A549 (cell line): ENCODE results near the gene ARL2BP. TPM values are rescaled to one million over a fixed set of nuclear protein-coding genes. Genes with fewer than 3 reads are reported as not detected.

Experiments
- ATAC-seq, 2 experiments: fragments of 200-7000 bp in 1 of 2; fragments of >200 bp in 1 of 2; cut with Nextera tagmentation in 1 of 2; cut with Tn5 transposase in 1 of 2; 3 replicates each; pipeline versions ENCODE4 v1.8.0 to v1.9.1; 2018 to 2020; ENCODE audit warnings: mild to moderate bottlenecking in 1 of 2, moderate library complexity in 1 of 2
- CTCF ChIA-PET: fragments of 300-600 bp; sonication (Branson Sonifier 250); formaldehyde crosslinking; extraction: SDS; loops from one replicate; lab custom pipeline; 2021; ENCODE audit warnings: antibody characterized with exemption, inconsistent platforms; lab: Yijun Ruan, JAX
- POLR2A ChIA-PET: fragments of 350-600 bp; formaldehyde crosslinking; extraction: SDS; loops from one replicate; lab custom pipeline; 2021; ENCODE audit warnings: antibody characterized with exemption, inconsistent platforms; lab: Yijun Ruan, JAX
- DNase-seq, 2 experiments: peaks; one replicate each; pipeline versions ENCODE4 v3.0.0 to v3.0.0-alpha.2; 2011 to 2016; ENCODE audit warnings: low read depth in 1 of 2, low spot score in 1 of 2
- FAIRE-seq: peaks from 2 replicates; lab custom pipeline; 2011; peaks lifted over from hg19 to GRCh38; lab: Jason Lieb, UNC
- H3K27ac ChIP-seq, 2 experiments: fragments of >200 bp; sonication (Bioruptor Twin); formaldehyde crosslinking; 3 replicates each; pipeline ENCODE4 v1.5.1; 2016 to 2017
- H3K4me1 ChIP-seq: fragments of >200 bp; sonication (Bioruptor Twin); formaldehyde crosslinking; 3 replicates; pipeline ENCODE4 v1.6.1; 2016
- H3K4me2 ChIP-seq: fragments of >200 bp; sonication (Bioruptor Twin); formaldehyde crosslinking; 3 replicates; pipeline ENCODE4 v1.6.1; 2016
- H3K4me3 ChIP-seq: fragments of >200 bp; sonication (Bioruptor Twin); formaldehyde crosslinking; 3 replicates; pipeline ENCODE4 v1.5.1; 2016
- H3K9me3 ChIP-seq: fragments of >200 bp; sonication (Bioruptor Twin); formaldehyde crosslinking; 3 replicates; pipeline ENCODE4 v1.6.1; 2016
- ATOH8 ChIP-seq: fragments of 250-450 bp; sonication (Bioruptor Pico); IDR thresholded peaks from 2 replicates; pipeline ENCODE4 v1.5.0; 2020; ENCODE audit warnings: low read depth, mild to moderate bottlenecking, moderate library complexity
- BCL3 ChIP-seq: fragments of >200 bp; sonication (Bioruptor Twin); formaldehyde crosslinking; IDR thresholded peaks from 3 replicates; pipeline ENCODE4 v1.6.1; 2016
- BHLHE40 ChIP-seq: IDR thresholded peaks from 2 replicates; pipeline ENCODE4 v1.6.1; 2012; ENCODE audit warnings: low read depth, low read length, inconsistent platforms
- CHD4 ChIP-seq: fragments of 200-600 bp; sonication (generic); IDR thresholded peaks from 2 replicates; pipeline ENCODE4 v1.6.1; 2016; ENCODE audit warnings: antibody characterized with exemption, mild to moderate bottlenecking, borderline replicate concordance
- CTCF ChIP-seq: fragments of >200 bp; sonication (Bioruptor Twin); formaldehyde crosslinking; IDR thresholded peaks from 3 replicates; pipeline ENCODE4 v1.5.1; 2016
- E2F6 ChIP-seq: IDR thresholded peaks from 2 replicates; pipeline ENCODE4 v1.6.1; 2012; ENCODE audit warnings: low read depth, borderline replicate concordance
- EHF ChIP-seq: fragments of 250-450 bp; sonication (Bioruptor Pico); IDR thresholded peaks from 2 replicates; pipeline ENCODE4 v1.5.0; 2020; ENCODE audit warnings: mild to moderate bottlenecking
- FOXS1 ChIP-seq: fragments of 250-450 bp; sonication (Bioruptor Pico); IDR thresholded peaks from 2 replicates; pipeline ENCODE4 v1.5.0; 2020; ENCODE audit warnings: mild to moderate bottlenecking, moderate library complexity
- HEYL ChIP-seq: fragments of 250-450 bp; sonication (Bioruptor Pico); IDR thresholded peaks from 2 replicates; pipeline ENCODE4 v1.8.0; 2021; ENCODE audit warnings: mild to moderate bottlenecking, moderate library complexity
- HMGXB4 ChIP-seq: fragments of 250-450 bp; sonication (Bioruptor Pico); IDR thresholded peaks from 2 replicates; pipeline ENCODE4 v1.5.0; 2021; ENCODE audit warnings: mild to moderate bottlenecking, moderate library complexity, borderline replicate concordance
- HOXB5 ChIP-seq: fragments of 250-450 bp; sonication (Bioruptor Pico); IDR thresholded peaks from 2 replicates; pipeline ENCODE4 v1.5.0; 2020; ENCODE audit warnings: mild to moderate bottlenecking, moderate library complexity
- JUNB ChIP-seq: fragments of >200 bp; sonication (Bioruptor Twin); formaldehyde crosslinking; IDR thresholded peaks from 2 replicates; pipeline ENCODE4 v1.6.1; 2016
- KDM1A ChIP-seq: fragments of 200-600 bp; sonication (generic); IDR thresholded peaks from 2 replicates; pipeline ENCODE4 v1.6.1; 2016; ENCODE audit warnings: low read depth, mild to moderate bottlenecking
- KDM5A ChIP-seq: fragments of 200-600 bp; sonication (generic); IDR thresholded peaks from 2 replicates; pipeline ENCODE4 v1.6.1; 2016; ENCODE audit warnings: antibody characterized with exemption, mild to moderate bottlenecking
- MAZ ChIP-seq: fragments of 150-350 bp; IDR thresholded peaks from 2 replicates; pipeline ENCODE4 v1.6.1; 2014; ENCODE audit warnings: antibody characterized with exemption, low read depth, low read length, borderline replicate concordance
- PHF8 ChIP-seq: fragments of 200-600 bp; sonication (generic); IDR thresholded peaks from 2 replicates; pipeline ENCODE4 v1.6.1; 2016; ENCODE audit warnings: low read depth, mild to moderate bottlenecking, antibody characterized with exemption, moderate library complexity, borderline replicate concordance
- POLR2AphosphoS2 ChIP-seq: conservative IDR thresholded peaks from 2 replicates; pipeline ENCODE4 v1.6.1; 2012; ENCODE audit warnings: low read length, improper control_type of control experiment, inconsistent platforms
- RAD21 ChIP-seq, 2 experiments: fragments of >200 bp in 1 of 2; sonication (Bioruptor Twin) in 1 of 2; formaldehyde crosslinking in 1 of 2; IDR thresholded peaks in 1 of 2; conservative IDR thresholded peaks in 1 of 2; 2 replicates in 1 of 2; 3 replicates in 1 of 2; pipeline ENCODE4 v1.6.1; 2012 to 2018; ENCODE audit warnings: inconsistent platforms in 1 of 2
- RARB ChIP-seq: fragments of 250-450 bp; sonication (Bioruptor Pico); IDR thresholded peaks from 2 replicates; pipeline ENCODE4 v1.8.0; 2021; ENCODE audit warnings: mild to moderate bottlenecking, moderate library complexity
- SREBF2 ChIP-seq: fragments of 450-650 bp; IDR thresholded peaks from 2 replicates; pipeline ENCODE4 v1.6.1; 2014; ENCODE audit warnings: mild to moderate bottlenecking, moderate library complexity
- TP53 ChIP-seq: fragments of 250-450 bp; sonication (Bioruptor Pico); IDR thresholded peaks from 2 replicates; pipeline ENCODE4 v1.5.0; 2021; ENCODE audit warnings: mild to moderate bottlenecking, moderate library complexity
- USF2 ChIP-seq: fragments of 450-650 bp; IDR thresholded peaks from 2 replicates; pipeline ENCODE4 v1.6.1; 2014; ENCODE audit warnings: antibody characterized with exemption
- ZNF302 ChIP-seq: fragments of 250-450 bp; sonication (Bioruptor Pico); IDR thresholded peaks from 2 replicates; pipeline ENCODE4 v1.9.0; 2021; ENCODE audit warnings: inconsistent platforms, mild to moderate bottlenecking, moderate library complexity
- ZSCAN20 ChIP-seq: fragments of 250-450 bp; sonication (Bioruptor Pico); IDR thresholded peaks from 2 replicates; pipeline ENCODE4 v1.8.0; 2022; ENCODE audit warnings: mild to moderate bottlenecking, moderate library complexity
- WGBS: methylation state at CpG from one replicate; pipeline ENCODE4 v1.1.6; 2017; ENCODE audit errors: missing lambda C conversion rate; 5-methylcytosine and 5-hydroxymethylcytosine counted together
- polyA plus RNA-seq, 4 experiments: library from polyadenylated mRNA; depleted of rRNA in 3 of 4; stranded (reverse); fragments of >200 nt; fragmentation: RNase III in 1 of 4; extraction: RNeasy Plus Mini Kit Qiagen cat#74134 plus additional on column Dnase treatment in 1 of 4; gene quantifications; 2 replicates in 3 of 4; 3 replicates in 1 of 4; pipeline ENCODE4 v1.2.3, GENCODE V29; 2011 to 2017

Gene ARL2BP
- polyA plus RNA-seq, 2 of the 4 experiments (the other 2 are of a cell fraction), result 67.0 to 126 TPM

GRCh38 chr16:57264381-57264780, 19.3 kb downstream of the ARL2BP start:
- CTCF ChIA-PET, result interaction anchor here (1.0 kb wide), 1 partner anchor 9 kb away, joined by 4 read pairs; no protein-coding TSS in a partner anchor
- POLR2A ChIA-PET, result interaction anchor here (1.6 kb wide), 1 partner anchor 19 kb away, joined by 5 read pairs; the partner anchor contains the start of gene ARL2BP
- no peak overlapping the region for H3K4me2 ChIP-seq
- no peak for TF ChIP-seq TP53 (CRISPR knock-in tag)
- TF ChIP-seq RARB, result no peak
- no peak for TF ChIP-seq ZSCAN20 (CRISPR knock-in tag)
- TF ChIP-seq MAZ, result no peak
- TF ChIP-seq POLR2AphosphoS2, result no peak
- TF ChIP-seq BCL3, result no peak
- H3K9me3 ChIP-seq, result no peaks in the 10 kb centered on the region
- no peak overlapping the region for H3K4me3 ChIP-seq
- DNase-seq (no peak), ATAC-seq (no peak), FAIRE-seq (no peak)
- H3K4me1 ChIP-seq, result peaks cover 9% of the 10 kb centered on the region; the same call in 2 of the 3 replicates
- no peak overlapping the region for H3K27ac ChIP-seq
- WGBS, result 83% methylated on average over 8 of the region's 8 CpGs

GRCh38 chr16:57264950-57265371, 19.9 kb downstream of the ARL2BP start:
- 94% methylated on average over 11 of the region's 11 CpGs for WGBS
- no peaks in the 10 kb centered on the region for H3K9me3 ChIP-seq
- TF ChIP-seq TP53 (CRISPR knock-in tag), result no peak
- no peak for TF ChIP-seq ZNF302
- TF ChIP-seq ZSCAN20 (CRISPR knock-in tag), result no peak
- no peak for TF ChIP-seq SREBF2
- TF ChIP-seq PHF8, result no peak
- TF ChIP-seq CTCF, result no peak
- no peak for TF ChIP-seq BHLHE40
- TF ChIP-seq CHD4, result no peak
- TF ChIP-seq RAD21 (conservative IDR thresholded peaks at IDR 0.05 in 1 of 2, IDR thresholded peaks at IDR 0.05 in 1 of 2), result no peak
- TF ChIP-seq KDM5A, result no peak
- TF ChIP-seq HOXB5 (CRISPR knock-in tag), result no peak
- TF ChIP-seq HMGXB4 (CRISPR knock-in tag), result no peak
- TF ChIP-seq HEYL (CRISPR knock-in tag), result no peak
- no peak for TF ChIP-seq FOXS1
- TF ChIP-seq USF2, result no peak
- no peak for TF ChIP-seq ATOH8 (CRISPR knock-in tag)
- TF ChIP-seq KDM1A, result no peak
- TF ChIP-seq EHF (CRISPR knock-in tag), result no peak
- no peak for TF ChIP-seq JUNB
- no peak for TF ChIP-seq E2F6
- TF ChIP-seq, all 56 proteins: peak for 0
- FAIRE-seq, result no peak
- ATAC-seq, result no peak
- H3K27ac ChIP-seq, result no peak overlapping the region
- ChIA-PET CTCF (interaction anchor here (1.0 kb wide), 1 partner anchor 9 kb away, joined by 4 read pairs; no protein-coding TSS in a partner anchor), POLR2A (no interaction called here)
- peaks cover 8% of the 10 kb centered on the region; the same call in 2 of the 3 replicates for H3K4me1 ChIP-seq
- H3K4me3 ChIP-seq, result no peak overlapping the region
- no peak overlapping the region for H3K4me2 ChIP-seq
- DNase-seq, result no peak
